Neural crest cell (in vitro differentiated cells): Measurements from ENCODE around the gene TLCD3B. TPM values are rescaled to one million over a fixed set of nuclear protein-coding genes. Genes with fewer than 3 reads are reported as not detected.
A peak's percentile ranks its signal among the peaks of the same experiment; 100 is the strongest.

Experiments used
- DNase-seq: peaks from one replicate; pipeline ENCODE4 v3.0.0; 2021; ENCODE audit warnings: low read depth, mixed read lengths, low spot score
- H3K27ac Mint-ChIP-seq: one replicate; pipeline ENCODE4 v1.8.0; 2021; ENCODE audit warnings: mild to moderate bottlenecking, mixed read lengths; ENCODE audit not compliant: unreplicated experiment
- H3K27me3 Mint-ChIP-seq: 2 replicates; pipeline ENCODE4 v1.8.0; 2021; ENCODE audit warnings: low read depth, mild to moderate bottlenecking, mixed read lengths
- H3K36me3 Mint-ChIP-seq: 2 replicates; pipeline ENCODE4 v1.8.0; 2021; ENCODE audit warnings: low read depth, mild to moderate bottlenecking, mixed read lengths
- H3K4me1 Mint-ChIP-seq: 2 replicates; pipeline ENCODE4 v1.8.0; 2021; ENCODE audit warnings: mixed read lengths
- H3K4me3 Mint-ChIP-seq: one replicate; pipeline ENCODE4 v1.8.0; 2021; ENCODE audit warnings: mild to moderate bottlenecking, mixed read lengths
- H3K9me3 Mint-ChIP-seq: 2 replicates; pipeline ENCODE4 v1.8.0; 2021; ENCODE audit warnings: mixed read lengths
- total RNA-seq: library from RNA; stranded (reverse); gene quantifications from 2 replicates; pipeline ENCODE4 v1.2.1, GENCODE V29; 2021
- TF ChIP-seq, protein P1 (sequence below): fragments of 200-600 bp; sonication (generic); conservative IDR thresholded peaks from 2 replicates; pipeline ENCODE4 v1.5.0; 2021; ENCODE audit warnings: antibody characterized with exemption, mild to moderate bottlenecking

The TLCD3B gene
- total RNA-seq, 1 donor from 2014 or later, result 14.2 TPM

DNA sequence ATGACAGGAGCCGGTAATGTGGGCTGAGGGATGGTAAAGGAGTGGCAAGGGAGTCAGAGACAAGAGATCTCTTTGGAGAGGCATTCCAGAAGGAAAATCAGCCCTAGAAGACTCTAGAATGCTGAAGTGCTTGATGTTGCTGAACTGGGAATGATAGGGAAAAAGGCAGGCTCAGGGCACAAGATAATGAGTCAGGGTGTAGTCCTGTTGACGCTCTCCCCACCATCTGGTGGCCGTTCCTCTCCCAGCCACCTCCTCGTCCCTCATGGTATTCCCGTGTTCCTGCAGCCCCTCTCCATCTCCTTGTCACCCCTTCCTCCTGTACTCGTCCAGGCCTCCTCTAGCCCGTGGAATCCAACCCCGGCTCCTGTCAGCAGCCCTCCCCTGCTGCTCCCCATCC lies 23.4 kb upstream of the TLCD3B start:
- Mint-ChIP-seq H3K36me3 (no peaks in the 10 kb centered on the region), H3K27ac (peak overlapping the region; percentile 27), H3K9me3 (no peaks in the 10 kb centered on the region), H3K27me3 (peaks cover 2% of the 10 kb centered on the region), H3K4me1 (peaks cover 33% of the 10 kb centered on the region), H3K4me3 (peak overlapping the region; percentile 92)
- TF ChIP-seq, protein P1, sequence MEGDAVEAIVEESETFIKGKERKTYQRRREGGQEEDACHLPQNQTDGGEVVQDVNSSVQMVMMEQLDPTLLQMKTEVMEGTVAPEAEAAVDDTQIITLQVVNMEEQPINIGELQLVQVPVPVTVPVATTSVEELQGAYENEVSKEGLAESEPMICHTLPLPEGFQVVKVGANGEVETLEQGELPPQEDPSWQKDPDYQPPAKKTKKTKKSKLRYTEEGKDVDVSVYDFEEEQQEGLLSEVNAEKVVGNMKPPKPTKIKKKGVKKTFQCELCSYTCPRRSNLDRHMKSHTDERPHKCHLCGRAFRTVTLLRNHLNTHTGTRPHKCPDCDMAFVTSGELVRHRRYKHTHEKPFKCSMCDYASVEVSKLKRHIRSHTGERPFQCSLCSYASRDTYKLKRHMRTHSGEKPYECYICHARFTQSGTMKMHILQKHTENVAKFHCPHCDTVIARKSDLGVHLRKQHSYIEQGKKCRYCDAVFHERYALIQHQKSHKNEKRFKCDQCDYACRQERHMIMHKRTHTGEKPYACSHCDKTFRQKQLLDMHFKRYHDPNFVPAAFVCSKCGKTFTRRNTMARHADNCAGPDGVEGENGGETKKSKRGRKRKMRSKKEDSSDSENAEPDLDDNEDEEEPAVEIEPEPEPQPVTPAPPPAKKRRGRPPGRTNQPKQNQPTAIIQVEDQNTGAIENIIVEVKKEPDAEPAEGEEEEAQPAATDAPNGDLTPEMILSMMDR, result no peak
- no peak for DNase-seq

DNA sequence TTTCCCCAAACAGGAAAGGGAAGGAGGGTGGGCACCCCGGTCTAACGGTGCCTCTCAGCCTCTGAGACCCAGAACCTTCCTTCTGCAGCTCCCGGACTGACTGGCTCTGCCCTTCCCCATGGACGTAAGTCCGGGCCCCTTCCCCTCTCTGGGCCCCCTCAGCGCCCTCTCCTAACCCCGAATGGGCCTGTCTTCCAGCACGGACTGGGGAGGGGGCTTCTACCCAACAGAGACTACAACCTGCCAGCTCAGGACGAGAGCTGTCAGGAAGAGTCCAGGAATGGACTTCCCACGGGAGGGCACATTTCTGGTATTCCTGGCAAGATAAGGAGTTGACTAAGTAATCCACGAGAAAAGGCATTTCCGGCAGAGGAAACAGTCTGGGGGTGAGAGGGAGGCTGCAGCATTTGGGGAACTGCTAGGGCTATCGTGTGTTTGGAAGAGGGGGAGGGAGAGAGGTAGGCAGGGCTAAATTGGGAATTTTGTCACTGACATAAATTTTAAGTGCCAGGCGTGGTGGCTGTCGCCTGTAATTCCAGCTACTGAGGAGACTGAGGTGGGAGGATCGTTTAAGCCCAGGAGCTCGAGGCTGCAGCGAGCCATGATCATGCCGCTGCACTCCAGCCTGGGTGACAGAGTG lies 22.4 kb upstream of the TLCD3B start:
- TF ChIP-seq, protein P1, result no peak
- H3K36me3 Mint-ChIP-seq, result no peaks in the 10 kb centered on the region
- no peak for DNase-seq
- no peaks in the 10 kb centered on the region for H3K9me3 Mint-ChIP-seq
- H3K4me3 Mint-ChIP-seq, result peak overlapping the region; percentile 95
- H3K27me3 Mint-ChIP-seq, result peaks cover 2% of the 10 kb centered on the region
- no peak overlapping the region for H3K27ac Mint-ChIP-seq
- peaks cover 38% of the 10 kb centered on the region for H3K4me1 Mint-ChIP-seq

DNA sequence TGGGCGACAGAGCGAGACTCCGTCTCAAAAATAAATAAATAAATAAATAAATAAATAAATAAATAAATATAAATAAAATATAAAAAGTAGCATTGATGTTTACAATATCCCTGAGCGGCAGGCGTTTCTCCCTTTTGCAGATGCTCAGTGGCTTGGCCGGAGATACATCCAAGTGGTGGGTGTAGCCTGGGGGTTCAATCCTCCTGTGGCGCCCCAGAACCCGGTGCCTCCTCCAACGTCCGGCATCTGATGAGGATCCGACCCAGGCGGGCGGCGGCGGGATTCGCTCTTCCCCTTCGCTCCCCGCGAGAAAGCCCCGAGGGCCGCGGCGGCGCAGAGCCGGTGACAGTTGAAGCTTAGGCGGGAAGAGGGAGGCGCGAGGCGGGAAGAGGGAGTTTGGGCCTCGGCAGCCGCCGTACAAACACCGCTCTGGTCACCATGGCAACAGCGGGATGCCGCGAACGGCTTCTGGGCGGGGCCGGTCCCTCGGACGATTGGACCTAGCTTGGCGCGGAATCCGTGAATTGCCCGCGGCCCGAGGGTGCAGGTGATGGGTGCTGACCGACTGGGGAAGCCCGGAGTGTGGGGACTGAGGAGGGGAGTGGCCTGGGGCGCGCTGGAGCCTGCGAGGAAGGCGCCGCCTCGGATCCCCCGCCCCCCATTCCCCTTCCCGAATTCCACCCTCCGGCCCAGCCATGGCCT lies 21.8 kb upstream of the TLCD3B start:
- peak overlapping the region; percentile 90 for H3K27ac Mint-ChIP-seq
- no peaks in the 10 kb centered on the region for H3K36me3 Mint-ChIP-seq
- H3K9me3 Mint-ChIP-seq, result no peaks in the 10 kb centered on the region
- peak; percentile 96 for DNase-seq
- H3K4me1 Mint-ChIP-seq, result peaks cover 38% of the 10 kb centered on the region
- TF ChIP-seq, protein P1, result no peak
- peaks cover 2% of the 10 kb centered on the region for H3K27me3 Mint-ChIP-seq
- peak overlapping the region; percentile 95 for H3K4me3 Mint-ChIP-seq

DNA sequence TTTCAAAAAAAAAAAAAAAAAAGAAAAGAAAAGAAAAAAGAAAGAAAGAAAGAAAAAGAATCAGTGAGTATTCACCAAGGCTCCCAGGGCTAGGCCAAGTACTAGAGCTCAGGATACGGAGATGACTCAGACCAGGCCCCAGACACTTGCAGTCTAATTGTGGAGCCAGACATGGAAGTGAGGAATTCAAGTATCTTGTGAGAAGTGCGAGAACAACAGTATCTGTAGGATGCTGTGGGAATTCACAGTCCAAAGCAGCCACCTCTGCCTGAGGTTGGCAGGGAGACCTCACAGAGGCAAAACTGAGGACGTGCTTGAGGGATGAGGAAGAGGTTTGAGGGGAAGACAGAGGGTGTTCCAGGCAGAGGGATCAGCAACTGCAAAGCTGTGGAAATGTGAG lies 20.4 kb upstream of the TLCD3B start:
- Mint-ChIP-seq H3K4me1 (peaks cover 38% of the 10 kb centered on the region), H3K9me3 (no peaks in the 10 kb centered on the region), H3K27ac (no peak overlapping the region), H3K36me3 (no peaks in the 10 kb centered on the region), H3K27me3 (peaks cover 2% of the 10 kb centered on the region), H3K4me3 (peak overlapping the region; percentile 82)
- TF ChIP-seq, protein P1, result no peak
- DNase-seq, result no peak

DNA sequence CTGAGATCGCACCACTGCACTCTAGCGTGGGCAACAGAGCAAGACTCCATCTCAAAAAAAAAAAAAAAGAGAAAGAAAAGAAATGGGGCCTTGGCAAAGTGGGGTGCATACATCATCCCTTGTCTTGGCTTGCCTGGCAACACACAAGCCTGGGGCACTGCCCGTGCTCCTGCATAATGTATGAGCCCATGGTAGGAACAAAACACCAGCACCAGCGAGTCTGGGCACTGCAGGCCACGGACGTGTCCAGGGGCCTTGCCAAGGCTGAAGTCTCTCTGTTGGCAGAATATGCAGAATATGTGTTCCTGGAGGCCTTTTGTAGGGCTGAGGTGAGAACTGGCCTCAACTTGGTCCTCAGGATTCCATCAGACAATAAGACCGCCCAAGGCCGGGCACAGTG lies 18.8 kb upstream of the TLCD3B start:
- H3K27me3 Mint-ChIP-seq, result peaks cover 2% of the 10 kb centered on the region
- H3K27ac Mint-ChIP-seq, result no peak overlapping the region
- H3K4me3 Mint-ChIP-seq, result peak overlapping the region; percentile 72
- no peaks in the 10 kb centered on the region for H3K36me3 Mint-ChIP-seq
- TF ChIP-seq, protein P1, result no peak
- no peaks in the 10 kb centered on the region for H3K9me3 Mint-ChIP-seq
- no peak for DNase-seq
- peaks cover 34% of the 10 kb centered on the region for H3K4me1 Mint-ChIP-seq
